H1 (cell line): ENCODE data around the gene SLC12A4. TPM values are rescaled to one million over a fixed set of nuclear protein-coding genes. Genes with fewer than 3 reads are reported as not detected.

Source experiments
- CTCF ChIA-PET: fragments of 300-600 bp; sonication (Branson Sonifier 250); formaldehyde crosslinking; loops from one replicate; lab custom pipeline; 2021; ENCODE audit not compliant: partially characterized antibody; lab: Charles Lee
- POLR2A ChIA-PET: fragments of 300-600 bp; sonication (Branson Sonifier 250); formaldehyde crosslinking; loops from one replicate; lab custom pipeline; 2021; ENCODE audit warnings: inconsistent platforms; ENCODE audit not compliant: partially characterized antibody; lab: Charles Lee
- DNase-seq, 2 experiments: peaks; one replicate each; pipeline versions ENCODE4 v3.0.0 to v3.0.0-alpha.2; 2010 to 2022; ENCODE audit warnings: low spot score in 2 of 2, low read depth in 1 of 2, mixed read lengths in 1 of 2
- FAIRE-seq: peaks from 2 replicates; lab custom pipeline; 2011; peaks lifted over from hg19 to GRCh38; lab: Jason Lieb, UNC
- H2AFZ ChIP-seq: 2 replicates; pipeline ENCODE4 v1.8.1; 2012; ENCODE audit warnings: low read length, inconsistent platforms
- H2AK5ac ChIP-seq: 2 replicates; pipeline ENCODE4 v1.6.1; 2013; ENCODE audit warnings: low read depth, low read length
- H2BK120ac ChIP-seq: replicated peaks from 2 replicates; pipeline ENCODE3; 2013; ENCODE audit warnings: low read depth, low read length, inconsistent platforms
- H2BK12ac ChIP-seq: 2 replicates; pipeline ENCODE4 v1.6.1; 2013; ENCODE audit warnings: low read depth, low read length
- H2BK15ac ChIP-seq: 2 replicates; pipeline ENCODE4 v1.6.1; 2013; ENCODE audit warnings: low read length
- H2BK20ac ChIP-seq: 2 replicates; pipeline ENCODE4 v1.6.1; 2013; ENCODE audit warnings: low read length
- H2BK5ac ChIP-seq: 2 replicates; pipeline ENCODE4 v1.6.1; 2013; ENCODE audit warnings: low read depth, low read length
- H3K14ac ChIP-seq: 2 replicates; pipeline ENCODE4 v1.6.1; 2013; ENCODE audit warnings: inconsistent platforms; ENCODE audit not compliant: insufficient read length
- H3K18ac ChIP-seq: 2 replicates; pipeline ENCODE4 v1.6.1; 2013; ENCODE audit warnings: low read length; ENCODE audit errors: extremely low read depth
- H3K23ac ChIP-seq: 2 replicates; pipeline ENCODE4 v1.6.1; 2013; ENCODE audit warnings: inconsistent platforms; ENCODE audit not compliant: insufficient read length
- H3K23me2 ChIP-seq: 2 replicates; pipeline ENCODE4 v1.6.1; 2013; ENCODE audit warnings: low read depth, low read length
- H3K27ac ChIP-seq: 2 replicates; pipeline ENCODE4 v1.6.1; 2011; ENCODE audit warnings: low read depth, low read length, inconsistent platforms
- H3K27me3 ChIP-seq, 4 experiments: replicated peaks in 1 of 4; 1 replicate in 1 of 4; 2 replicates in 3 of 4; pipeline versions ENCODE4 v1.6.1 to v1.8.1; 2011 to 2013; ENCODE audit warnings: low read length in 3 of 4, mild to moderate bottlenecking in 3 of 4, inconsistent platforms in 2 of 4, mixed read lengths in 2 of 4, moderate library complexity in 1 of 4; ENCODE audit not compliant: control insufficient read depth in 3 of 4, insufficient read depth in 3 of 4; ENCODE audit errors: extremely low read depth in 1 of 4
- H3K36me3 ChIP-seq, 4 experiments: 2 replicates each; pipeline versions ENCODE4 v1.6.1 to v1.8.1; 2011 to 2013; ENCODE audit warnings: mild to moderate bottlenecking in 4 of 4, low read length in 3 of 4, moderate library complexity in 2 of 4, control low read depth in 1 of 4, inconsistent platforms in 1 of 4; ENCODE audit not compliant: insufficient read depth in 4 of 4, control insufficient read depth in 2 of 4
- H3K4ac ChIP-seq: replicated peaks from 2 replicates; pipeline ENCODE3; 2013; ENCODE audit warnings: low read length, low read depth, mixed read lengths, inconsistent platforms; ENCODE audit not compliant: insufficient read length
- H3K4me1 ChIP-seq, 4 experiments: replicated peaks in 1 of 4; 1 replicate in 1 of 4; 2 replicates in 3 of 4; pipeline versions ENCODE4 v1.6.1 to v1.8.1; 2011 to 2013; ENCODE audit warnings: low read length in 3 of 4, inconsistent platforms in 2 of 4, mixed read lengths in 1 of 4; ENCODE audit not compliant: insufficient read depth in 4 of 4, control insufficient read depth in 3 of 4
- H3K4me2 ChIP-seq, 2 experiments: 2 replicates each; pipeline versions ENCODE4 v1.6.1 to v1.8.1; 2011 to 2013; ENCODE audit warnings: low read depth in 2 of 2, low read length in 2 of 2, control low read depth in 1 of 2, inconsistent platforms in 1 of 2, mild to moderate bottlenecking in 1 of 2; ENCODE audit not compliant: insufficient read depth in 1 of 2
- H3K4me3 ChIP-seq, 4 experiments: fragments of 200-600, 300-600 bp in 1 of 4; sonication (generic), shearing (Covaris generic), sonication (Bioruptor Twin) in 1 of 4; 2 replicates each; pipeline versions ENCODE4 v1.5.1 to v1.8.1; 2011 to 2016; ENCODE audit warnings: low read length in 4 of 4, low read depth in 3 of 4, control low read depth in 2 of 4, inconsistent platforms in 2 of 4, mild to moderate bottlenecking in 2 of 4, mixed read lengths in 1 of 4, moderate library complexity in 1 of 4; ENCODE audit not compliant: insufficient read depth in 2 of 4; ENCODE audit errors: extremely low read depth in 1 of 4
- H3K56ac ChIP-seq: replicated peaks from 2 replicates; pipeline ENCODE3; 2013; ENCODE audit warnings: low read depth, mild to moderate bottlenecking, mixed read lengths, low read length, inconsistent platforms; ENCODE audit not compliant: insufficient read length
- H3K79me1 ChIP-seq: 2 replicates; pipeline ENCODE4 v1.6.1; 2013; ENCODE audit warnings: low read depth, low read length, control low read depth
- H3K79me2 ChIP-seq, 2 experiments: 2 replicates each; pipeline versions ENCODE4 v1.6.1 to v1.8.1; 2012 to 2013; ENCODE audit warnings: low read length in 2 of 2, mild to moderate bottlenecking in 2 of 2, inconsistent platforms in 1 of 2; ENCODE audit not compliant: insufficient read depth in 2 of 2, control insufficient read depth in 1 of 2
- H3K9ac ChIP-seq, 4 experiments: replicated peaks in 1 of 4; 1 replicate in 1 of 4; 2 replicates in 3 of 4; pipeline versions ENCODE4 v1.6.1 to v1.8.1; 2011 to 2013; ENCODE audit warnings: low read depth in 3 of 4, low read length in 3 of 4, control low read depth in 2 of 4, mild to moderate bottlenecking in 2 of 4, moderate library complexity in 2 of 4, inconsistent platforms in 1 of 4; ENCODE audit errors: extremely low read depth in 1 of 4
- H3K9me3 ChIP-seq, 2 experiments: 2 replicates each; pipeline versions ENCODE4 v1.6.1 to v1.8.1; 2012 to 2013; ENCODE audit warnings: mild to moderate bottlenecking in 2 of 2, moderate library complexity in 2 of 2, control low read depth in 1 of 2, inconsistent platforms in 1 of 2, low read depth in 1 of 2, low read length in 1 of 2, mixed read lengths in 1 of 2; ENCODE audit not compliant: insufficient read depth in 2 of 2
- H4K20me1 ChIP-seq, 2 experiments: replicated peaks in 1 of 2; 2 replicates each; pipeline versions ENCODE3 to v1.8.1; 2011 to 2013; ENCODE audit warnings: inconsistent platforms in 2 of 2, low read length in 2 of 2, mild to moderate bottlenecking in 1 of 2; ENCODE audit not compliant: insufficient read depth in 2 of 2, control insufficient read depth in 1 of 2
- H4K5ac ChIP-seq: 2 replicates; pipeline ENCODE4 v1.6.1; 2013; ENCODE audit warnings: low read length, low read depth, mixed read lengths, inconsistent platforms; ENCODE audit not compliant: insufficient read length
- H4K8ac ChIP-seq: 2 replicates; pipeline ENCODE4 v1.8.0; 2013; ENCODE audit warnings: mild to moderate bottlenecking, moderate library complexity, low read length, inconsistent platforms; ENCODE audit not compliant: insufficient read depth; ENCODE audit errors: extremely low read depth
- H4K91ac ChIP-seq: replicated peaks from 2 replicates; pipeline ENCODE3; 2013; ENCODE audit warnings: low read length, mixed read lengths, inconsistent platforms; ENCODE audit not compliant: insufficient read length
- EZH2 ChIP-seq: fragments of 200-600 bp; sonication (generic); IDR thresholded peaks from 2 replicates; pipeline ENCODE4 v1.7.1; 2012; ENCODE audit warnings: low read depth, mild to moderate bottlenecking, moderate library complexity, low read length, inconsistent platforms; ENCODE audit not compliant: severe bottlenecking
- MAFK ChIP-seq: IDR thresholded peaks from 2 replicates; pipeline ENCODE4 v1.6.1; 2012; ENCODE audit warnings: low read depth, mild to moderate bottlenecking, improper control_type of control experiment, low read length
- POU5F1 ChIP-seq: IDR thresholded peaks from 2 replicates; pipeline ENCODE4 v1.6.1; 2011; ENCODE audit warnings: low read depth, mild to moderate bottlenecking, low read length, moderate library complexity
- RAD21 ChIP-seq, 2 experiments: IDR thresholded peaks in 1 of 2; conservative IDR thresholded peaks in 1 of 2; 2 replicates each; pipeline ENCODE4 v1.6.1; 2011; ENCODE audit warnings: low read depth in 2 of 2, low read length in 2 of 2, improper control_type of control experiment in 1 of 2, inconsistent platforms in 1 of 2, mild to moderate bottlenecking in 1 of 2, moderate library complexity in 1 of 2
- SIN3A ChIP-seq, 2 experiments: IDR thresholded peaks in 1 of 2; conservative IDR thresholded peaks in 1 of 2; 2 replicates each; pipeline ENCODE4 v1.6.1; 2011 to 2012; ENCODE audit warnings: low read length in 2 of 2, improper control_type of control experiment in 1 of 2, low read depth in 1 of 2, mild to moderate bottlenecking in 1 of 2
- TAF1 ChIP-seq: IDR thresholded peaks from 2 replicates; pipeline ENCODE4 v1.6.1; 2011; ENCODE audit warnings: mild to moderate bottlenecking, low read depth, low read length
- TEAD4 ChIP-seq: IDR thresholded peaks from 2 replicates; pipeline ENCODE4 v1.6.1; 2012; ENCODE audit warnings: low read depth, low read length, inconsistent platforms, mixed read lengths
- USF2 ChIP-seq: IDR thresholded peaks from 2 replicates; pipeline ENCODE4 v1.6.1; 2011; ENCODE audit warnings: low read length, improper control_type of control experiment
- WGBS, 2 experiments: shearing (Covaris generic) in 1 of 2; methylation state at CpG; one replicate each; pipeline versions ENCODE4 v1.1.6 to v1.1.7; 2013 to 2015; ENCODE audit warnings: low lambda C conversion rate in 2 of 2, mixed read lengths in 2 of 2, inconsistent platforms in 1 of 2, low coverage in 1 of 2, missing lambda C conversion rate in 1 of 2; ENCODE audit not compliant: insufficient replicate concordance in 2 of 2, insufficient coverage in 1 of 2, insufficient read length in 1 of 2; ENCODE audit errors: extremely low coverage in 1 of 2, missing lambda C conversion rate in 1 of 2; 5-methylcytosine and 5-hydroxymethylcytosine counted together
- polyA plus RNA-seq, 7 experiments: library from polyadenylated mRNA; depleted of rRNA in 3 of 7; stranded (reverse) in 5 of 7; unstranded in 2 of 7; fragments of >200 nt in 5 of 7; fragments of 200-250 nt in 2 of 7; gene quantifications; 1 replicate in 5 of 7; 2 replicates in 1 of 7; 4 replicates in 1 of 7; pipeline versions ENCODE4 v1.2.1 to v1.2.3, GENCODE V29; 2011 to 2013; ENCODE audit warnings: missing spikeins in 2 of 7, mixed read lengths in 2 of 7
- total RNA-seq: library from RNA; stranded (reverse); fragmentation: NEBNext Ultra II Directional; extraction: Animal tissue kit (Norgen Biotek cat#: 25700); gene quantifications from 2 replicates; pipeline ENCODE4 v1.2.1, GENCODE V29; 2021
- TF ChIP-seq, protein P1 (sequence below): IDR thresholded peaks from 2 replicates; pipeline ENCODE4 v1.6.1; 2012; ENCODE audit warnings: low read length, inconsistent platforms

SLC12A4 gene
- total and polyA plus RNA-seq, 2 of the 8 experiments (the other 6 are each of a cell fraction or from before 2014, with no cell fraction given): 41.3 to 49.3 TPM

- CTCF ChIA-PET: interaction anchor here (0.7 to 10.9 kb wide), 6 partner anchors 15 to 265 kb away, joined by 3 to 90 read pairs (median 4); partner anchors contain the start of genes LCAT and NRN1L
These were observed 5.2 kb downstream of the SLC12A4 start for GRCh38 chr16:67963292-67963661.

More at GRCh38 chr16:67963292-67963661, 5.2 kb downstream of the SLC12A4 start:
- FAIRE-seq: no peak
- Histone ChIP-seq H3K4me1 (peaks cover 6 to 25% (median 17%) of the 10 kb centered on the region in 4 experiments), H3K36me3 (peaks cover 4 to 20% (median 18%) of the 10 kb centered on the region in 4 experiments; a peak in 6 of 8 replicates), H2BK15ac (no peak overlapping the region), H4K5ac (no peak overlapping the region), H2BK120ac (no peak overlapping the region), H3K14ac (no peak overlapping the region), H3K18ac (no peak overlapping the region), H2AK5ac (no peak overlapping the region), H2BK5ac (no peak overlapping the region), H4K8ac (peak overlapping the region; percentile 36; the same call in 1 of the 2 replicates), H2BK12ac (no peak overlapping the region), H2AFZ (no peak overlapping the region)
- TF ChIP-seq, protein P1, sequence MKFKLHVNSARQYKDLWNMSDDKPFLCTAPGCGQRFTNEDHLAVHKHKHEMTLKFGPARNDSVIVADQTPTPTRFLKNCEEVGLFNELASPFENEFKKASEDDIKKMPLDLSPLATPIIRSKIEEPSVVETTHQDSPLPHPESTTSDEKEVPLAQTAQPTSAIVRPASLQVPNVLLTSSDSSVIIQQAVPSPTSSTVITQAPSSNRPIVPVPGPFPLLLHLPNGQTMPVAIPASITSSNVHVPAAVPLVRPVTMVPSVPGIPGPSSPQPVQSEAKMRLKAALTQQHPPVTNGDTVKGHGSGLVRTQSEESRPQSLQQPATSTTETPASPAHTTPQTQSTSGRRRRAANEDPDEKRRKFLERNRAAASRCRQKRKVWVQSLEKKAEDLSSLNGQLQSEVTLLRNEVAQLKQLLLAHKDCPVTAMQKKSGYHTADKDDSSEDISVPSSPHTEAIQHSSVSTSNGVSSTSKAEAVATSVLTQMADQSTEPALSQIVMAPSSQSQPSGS: no peak
- no peak for TF ChIP-seq TEAD4
- no peak for TF ChIP-seq POU5F1
- no peak for TF ChIP-seq RAD21 (IDR thresholded peaks at IDR 0.05 in 1 of 2, conservative IDR thresholded peaks at IDR 0.05 in 1 of 2; ENCODE audit: low read depth in 2 of 2, low read length in 2 of 2)
- no peak for TF ChIP-seq EZH2
- TF ChIP-seq SIN3A (conservative IDR thresholded peaks at IDR 0.05 in 1 of 2, IDR thresholded peaks at IDR 0.05 in 1 of 2; ENCODE audit: low read depth in 1 of 2, low read length in 2 of 2): no peak
- no peak for TF ChIP-seq MAFK
- no peak for TF ChIP-seq TAF1
- no peak for TF ChIP-seq USF2
- TF ChIP-seq, all 59 proteins: peak for 0
- Histone ChIP-seq H3K4me3 (no peak overlapping the region), H2BK20ac (no peak overlapping the region), H3K56ac (no peak overlapping the region), H3K4ac (no peak overlapping the region), H3K79me2 (peaks cover 0 to 4% of the 10 kb centered on the region in 2 experiments; a peak in 2 of 4 replicates), H4K91ac (no peak overlapping the region), H3K4me2 (peak overlapping the region in 1 of 2 experiments; percentile 11; a peak in 1 of 4 replicates), H4K20me1 (peaks cover 4 to 27% of the 10 kb centered on the region in 2 experiments), H3K9ac (no peak overlapping the region), H3K79me1 (peaks cover 20% of the 10 kb centered on the region; the same call in 1 of the 2 replicates), H3K23ac (no peak overlapping the region), H3K9me3 (no peaks in the 10 kb centered on the region), H3K27ac (no peak overlapping the region), H3K27me3 (no peaks in the 10 kb centered on the region), H3K23me2 (peaks cover 7% of the 10 kb centered on the region; the same call in 1 of the 2 replicates)
- 96% methylated on average over 2 of the region's 2 CpGs; no CpG with 5 or more reads in 1 of the 2 experiments for WGBS, 2 experiments
- no peak for DNase-seq
- POLR2A ChIA-PET: interaction anchor here (1.1 to 1.6 kb wide), 4 partner anchors 10 to 24 kb away, joined by 3 read pairs; no protein-coding TSS in a partner anchor
